WTC11 (cell line): ENCODE measurements around the gene LCE1A. TPM values are rescaled to one million over a fixed set of nuclear protein-coding genes. Genes with fewer than 3 reads are reported as not detected.

Source experiments
- ATAC-seq: fragments of 200-7000 bp; cut with Tn5 transposase; 2 replicates; pipeline ENCODE4 v1.10.0; 2021; ENCODE audit warnings: mild to moderate bottlenecking, moderate library complexity
- CTCF ChIA-PET: fragments of 300-600 bp; sonication (Branson Sonifier 250); formaldehyde crosslinking; loops from one replicate; lab custom pipeline; 2021; ENCODE audit warnings: antibody characterized with exemption; lab: Charles Lee
- POLR2A ChIA-PET: fragments of 350-600 bp; sonication (Branson Sonifier 250); formaldehyde crosslinking; loops from one replicate; lab custom pipeline; 2021; ENCODE audit warnings: antibody characterized with exemption; lab: Charles Lee
- DNase-seq: peaks from one replicate; pipeline ENCODE4 v3.0.0; 2021; ENCODE audit warnings: low spot score
- H3K27ac Mint-ChIP-seq: 2 replicates; pipeline ENCODE4 v1.8.0; 2021; ENCODE audit warnings: mixed read lengths
- H3K27me3 Mint-ChIP-seq: 2 replicates; pipeline ENCODE4 v1.8.0; 2021; ENCODE audit warnings: low read depth, mild to moderate bottlenecking, moderate library complexity, mixed read lengths
- H3K36me3 Mint-ChIP-seq: 2 replicates; pipeline ENCODE4 v1.8.0; 2021; ENCODE audit warnings: mixed read lengths
- H3K4me1 Mint-ChIP-seq: 2 replicates; pipeline ENCODE4 v1.8.0; 2022; ENCODE audit warnings: mixed read lengths
- H3K4me3 Mint-ChIP-seq: 2 replicates; pipeline ENCODE4 v1.8.0; 2021; ENCODE audit warnings: mild to moderate bottlenecking, moderate library complexity, mixed read lengths
- H3K9me3 Mint-ChIP-seq: 2 replicates; pipeline ENCODE4 v1.8.0; 2021; ENCODE audit warnings: mixed read lengths
- ATF1 ChIP-seq: sonication (generic); formaldehyde crosslinking; IDR thresholded peaks from 2 replicates; pipeline ENCODE4 v1.8.1; 2023; ENCODE audit warnings: mild to moderate bottlenecking, moderate library complexity, missing genetic modification reagents
- CREM ChIP-seq: sonication (generic); formaldehyde crosslinking; IDR thresholded peaks from 2 replicates; pipeline ENCODE4 v1.8.1; 2022; ENCODE audit warnings: mild to moderate bottlenecking, missing genetic modification reagents, moderate library complexity
- E2F4 ChIP-seq: sonication (generic); formaldehyde crosslinking; IDR thresholded peaks from 2 replicates; pipeline ENCODE4 v1.8.1; 2022; ENCODE audit warnings: low read depth, mild to moderate bottlenecking, moderate library complexity, missing genetic modification reagents, borderline replicate concordance
- ETV6 ChIP-seq: sonication (generic); formaldehyde crosslinking; IDR thresholded peaks from 2 replicates; pipeline ENCODE4 v1.8.1; 2022; ENCODE audit warnings: mild to moderate bottlenecking, missing genetic modification reagents
- JUN ChIP-seq: sonication (generic); formaldehyde crosslinking; IDR thresholded peaks from 2 replicates; pipeline ENCODE4 v1.8.0; 2023; ENCODE audit warnings: mild to moderate bottlenecking, missing genetic modification reagents
- MXD4 ChIP-seq: fragments of 250-450 bp; sonication (Bioruptor Pico); IDR thresholded peaks from 2 replicates; pipeline ENCODE4 v1.8.0; 2021; ENCODE audit warnings: mild to moderate bottlenecking, moderate library complexity, borderline replicate concordance
- MYBL2 ChIP-seq: sonication (generic); formaldehyde crosslinking; IDR thresholded peaks from 2 replicates; pipeline ENCODE4 v1.8.1; 2023; ENCODE audit warnings: mild to moderate bottlenecking, moderate library complexity, missing genetic modification reagents
- NFATC4 ChIP-seq: fragments of 250-450 bp; sonication (Bioruptor Pico); IDR thresholded peaks from 2 replicates; pipeline ENCODE4 v1.9.0; 2021; ENCODE audit warnings: mild to moderate bottlenecking
- ZNF121 ChIP-seq: sonication (generic); formaldehyde crosslinking; IDR thresholded peaks from 2 replicates; pipeline ENCODE4 v1.8.0; 2023; ENCODE audit warnings: missing genetic modification reagents
- ZNF138 ChIP-seq: sonication (generic); formaldehyde crosslinking; conservative IDR thresholded peaks from 2 replicates; pipeline ENCODE4 v1.8.1; 2022; ENCODE audit warnings: mild to moderate bottlenecking, moderate library complexity, missing genetic modification reagents
- ZNF219 ChIP-seq: sonication (generic); formaldehyde crosslinking; IDR thresholded peaks from 2 replicates; pipeline ENCODE4 v1.8.0; 2023; ENCODE audit warnings: missing genetic modification reagents, mild to moderate bottlenecking, borderline replicate concordance
- ZNF532 ChIP-seq: fragments of 250-450 bp; sonication (Bioruptor Pico); IDR thresholded peaks from 2 replicates; pipeline ENCODE4 v1.9.0; 2021; ENCODE audit warnings: mild to moderate bottlenecking, borderline replicate concordance
- total RNA-seq: library from RNA; stranded (reverse); gene quantifications from 3 replicates; pipeline ENCODE4 v1.2.3, GENCODE V29; 2021
- TF ChIP-seq, protein P1 (sequence below): fragments of 200-600 bp; IDR thresholded peaks from 2 replicates; pipeline ENCODE4 v1.8.0; 2022; ENCODE audit warnings: antibody characterized with exemption
- TF ChIP-seq, protein P2 (sequence below): sonication (generic); formaldehyde crosslinking; conservative IDR thresholded peaks from 2 replicates; pipeline ENCODE4 v1.8.1; 2022; ENCODE audit warnings: mild to moderate bottlenecking, missing genetic modification reagents
- TF ChIP-seq, protein P3 (sequence below): fragments of 250-450 bp; sonication (Bioruptor Pico); conservative IDR thresholded peaks from 2 replicates; pipeline ENCODE4 v1.9.0; 2021; ENCODE audit warnings: mild to moderate bottlenecking
- TF ChIP-seq, protein P4 (sequence below): fragments of 250-450 bp; sonication (Bioruptor Pico); IDR thresholded peaks from 2 replicates; pipeline ENCODE4 v2.1.2; 2022; ENCODE audit warnings: mild to moderate bottlenecking, moderate library complexity

LCE1A gene
- total RNA-seq, 1 experiment from 2014 or later: not detected

- Mint-ChIP-seq H3K27ac (no peak overlapping the region), H3K27me3 (peaks cover 9% of the 10 kb centered on the region; the same call in 1 of the 2 replicates), H3K4me1 (no peaks in the 10 kb centered on the region), H3K36me3 (peaks cover 49% of the 10 kb centered on the region), H3K4me3 (no peak overlapping the region), H3K9me3 (peaks cover 66% of the 10 kb centered on the region)
- POLR2A ChIA-PET: no interaction called here
- CTCF ChIA-PET: no interaction called here
- ATAC-seq (no peak), DNase-seq (no peak)
- TF ChIP-seq CREM: no peak
- TF ChIP-seq, protein P1, sequence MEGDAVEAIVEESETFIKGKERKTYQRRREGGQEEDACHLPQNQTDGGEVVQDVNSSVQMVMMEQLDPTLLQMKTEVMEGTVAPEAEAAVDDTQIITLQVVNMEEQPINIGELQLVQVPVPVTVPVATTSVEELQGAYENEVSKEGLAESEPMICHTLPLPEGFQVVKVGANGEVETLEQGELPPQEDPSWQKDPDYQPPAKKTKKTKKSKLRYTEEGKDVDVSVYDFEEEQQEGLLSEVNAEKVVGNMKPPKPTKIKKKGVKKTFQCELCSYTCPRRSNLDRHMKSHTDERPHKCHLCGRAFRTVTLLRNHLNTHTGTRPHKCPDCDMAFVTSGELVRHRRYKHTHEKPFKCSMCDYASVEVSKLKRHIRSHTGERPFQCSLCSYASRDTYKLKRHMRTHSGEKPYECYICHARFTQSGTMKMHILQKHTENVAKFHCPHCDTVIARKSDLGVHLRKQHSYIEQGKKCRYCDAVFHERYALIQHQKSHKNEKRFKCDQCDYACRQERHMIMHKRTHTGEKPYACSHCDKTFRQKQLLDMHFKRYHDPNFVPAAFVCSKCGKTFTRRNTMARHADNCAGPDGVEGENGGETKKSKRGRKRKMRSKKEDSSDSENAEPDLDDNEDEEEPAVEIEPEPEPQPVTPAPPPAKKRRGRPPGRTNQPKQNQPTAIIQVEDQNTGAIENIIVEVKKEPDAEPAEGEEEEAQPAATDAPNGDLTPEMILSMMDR: no peak
- TF ChIP-seq NFATC4 (CRISPR knock-in tag): no peak
- TF ChIP-seq ATF1 (CRISPR knock-in tag): no peak
- TF ChIP-seq, protein P2, sequence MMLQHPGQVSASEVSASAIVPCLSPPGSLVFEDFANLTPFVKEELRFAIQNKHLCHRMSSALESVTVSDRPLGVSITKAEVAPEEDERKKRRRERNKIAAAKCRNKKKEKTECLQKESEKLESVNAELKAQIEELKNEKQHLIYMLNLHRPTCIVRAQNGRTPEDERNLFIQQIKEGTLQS (CRISPR knock-in tag): no peak
- no peak for TF ChIP-seq ZNF121 (CRISPR knock-in tag)
- TF ChIP-seq ZNF219 (CRISPR knock-in tag): no peak
- TF ChIP-seq, protein P3, sequence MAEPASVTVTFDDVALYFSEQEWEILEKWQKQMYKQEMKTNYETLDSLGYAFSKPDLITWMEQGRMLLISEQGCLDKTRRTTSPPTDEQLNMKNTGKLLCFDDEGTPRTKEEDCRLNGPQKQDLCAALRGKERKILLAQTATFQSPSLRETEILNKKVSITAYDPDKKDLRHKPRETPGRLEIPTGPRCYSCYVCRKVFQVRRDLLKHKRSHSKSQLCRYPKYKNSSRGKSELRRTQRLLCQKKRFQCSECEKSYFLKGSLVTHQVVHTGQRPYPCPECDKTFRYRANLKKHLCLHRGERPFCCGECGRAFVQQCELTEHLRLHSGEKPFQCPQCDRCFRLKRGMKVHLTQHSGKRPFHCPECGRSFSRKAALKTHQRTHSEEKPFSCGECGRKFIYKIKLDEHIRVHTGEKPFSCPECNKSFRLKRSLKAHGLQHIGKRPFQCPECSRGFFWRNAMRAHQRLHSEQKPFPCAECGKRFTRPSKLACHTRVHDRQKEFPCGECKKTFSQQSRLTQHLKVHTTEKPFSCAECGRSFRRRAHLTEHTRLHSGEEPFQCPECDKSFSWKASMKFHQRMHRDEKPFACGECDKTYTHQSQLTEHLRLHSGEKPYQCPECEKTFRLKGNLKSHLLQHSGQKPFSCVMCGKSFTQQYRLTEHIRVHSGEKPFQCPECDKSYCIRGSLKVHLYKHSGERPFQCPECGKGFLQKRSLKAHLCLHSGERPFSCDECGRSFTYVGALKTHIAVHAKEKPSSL (CRISPR knock-in tag): no peak
- TF ChIP-seq, protein P4, sequence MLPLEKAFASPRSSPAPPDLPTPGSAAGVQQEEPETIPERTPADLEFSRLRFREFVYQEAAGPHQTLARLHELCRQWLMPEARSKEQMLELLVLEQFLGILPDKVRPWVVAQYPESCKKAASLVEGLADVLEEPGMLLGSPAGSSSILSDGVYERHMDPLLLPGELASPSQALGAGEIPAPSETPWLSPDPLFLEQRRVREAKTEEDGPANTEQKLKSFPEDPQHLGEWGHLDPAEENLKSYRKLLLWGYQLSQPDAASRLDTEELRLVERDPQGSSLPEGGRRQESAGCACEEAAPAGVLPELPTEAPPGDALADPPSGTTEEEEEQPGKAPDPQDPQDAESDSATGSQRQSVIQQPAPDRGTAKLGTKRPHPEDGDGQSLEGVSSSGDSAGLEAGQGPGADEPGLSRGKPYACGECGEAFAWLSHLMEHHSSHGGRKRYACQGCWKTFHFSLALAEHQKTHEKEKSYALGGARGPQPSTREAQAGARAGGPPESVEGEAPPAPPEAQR (CRISPR knock-in tag): no peak
- TF ChIP-seq MXD4 (CRISPR knock-in tag): no peak
- no peak for TF ChIP-seq MYBL2 (CRISPR knock-in tag)
- no peak for TF ChIP-seq ZNF532
- TF ChIP-seq JUN (CRISPR knock-in tag): no peak
- no peak for TF ChIP-seq ZNF138
- no peak for TF ChIP-seq ETV6 (CRISPR knock-in tag)
- no peak for TF ChIP-seq E2F4
Measured at GRCh38 chr1:152823294-152823693, 4.0 kb upstream of the LCE1A start.
